ENCODE measurements around the gene SCTR.

The SCTR gene

DNA sequence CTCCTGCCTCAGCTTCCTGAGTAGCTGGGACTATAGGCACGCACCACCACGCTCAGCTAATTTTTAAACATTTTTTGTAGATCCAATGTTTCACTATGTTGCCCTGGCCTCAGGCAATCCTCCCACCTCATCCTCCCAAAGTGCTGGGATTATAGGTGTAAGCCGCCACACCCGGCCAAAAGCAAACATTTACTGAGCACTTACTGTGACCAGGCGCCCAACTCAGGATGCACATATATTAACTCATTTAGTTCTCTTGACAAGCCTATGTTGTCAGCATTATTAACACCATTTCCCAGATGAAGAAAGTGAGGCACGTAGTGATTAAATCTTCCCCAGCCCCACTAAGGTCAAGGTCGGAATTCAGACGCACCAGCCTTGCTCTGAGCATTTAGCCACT lies 51.5 kb downstream of the SCTR start:
- FAIRE-seq, result no peak

DNA sequence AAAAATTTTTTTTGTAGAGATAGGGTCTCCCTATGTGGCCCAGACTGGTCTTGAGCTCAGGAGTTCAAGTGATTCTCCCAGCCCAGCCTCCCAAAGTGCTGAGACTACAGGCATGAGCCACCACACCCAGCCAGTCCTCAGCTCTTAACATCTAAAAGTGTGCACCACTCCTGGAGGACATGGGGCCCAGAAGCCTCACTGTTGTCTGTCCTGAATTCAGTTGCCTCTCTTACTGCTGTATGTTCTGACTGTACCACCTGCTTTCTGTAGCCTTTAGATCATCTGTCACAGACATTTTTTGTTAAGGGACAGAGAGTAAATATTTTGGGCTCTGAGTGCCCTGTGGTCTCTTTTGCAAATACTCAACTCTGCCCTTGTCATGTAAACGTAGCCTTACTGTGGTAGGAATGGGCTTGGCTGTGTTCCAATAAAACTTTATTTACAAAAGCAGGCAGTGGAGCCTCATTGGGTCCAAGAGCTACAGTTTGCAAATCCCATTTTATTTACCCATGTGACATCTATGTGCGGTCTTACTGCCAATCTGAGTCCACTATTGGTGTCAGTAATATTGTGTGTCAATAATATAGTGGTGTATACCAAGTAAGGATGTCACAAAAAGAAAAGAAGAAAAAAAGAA lies 54.5 kb downstream of the SCTR start:
- no peak for FAIRE-seq

DNA sequence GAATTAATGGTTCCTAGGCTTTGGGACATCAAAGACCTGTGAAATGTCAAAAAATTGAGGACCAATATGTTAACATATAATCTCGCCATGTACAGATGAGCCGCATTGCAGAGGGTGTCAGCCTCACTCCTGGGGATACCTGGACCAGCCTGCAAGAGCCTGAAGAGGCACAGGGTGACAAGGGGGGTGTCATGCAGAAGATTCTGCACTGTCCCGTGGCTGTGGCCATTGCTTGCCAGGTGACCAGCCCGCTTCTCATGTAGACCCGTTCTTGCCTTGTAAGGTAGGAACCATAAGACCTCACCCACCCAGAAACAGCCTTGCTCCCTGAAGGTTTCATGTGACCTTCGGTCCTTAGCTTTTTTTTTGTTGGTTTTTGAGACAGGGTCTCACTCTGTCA lies 55.2 kb downstream of the SCTR start:
- FAIRE-seq, result no peak

DNA sequence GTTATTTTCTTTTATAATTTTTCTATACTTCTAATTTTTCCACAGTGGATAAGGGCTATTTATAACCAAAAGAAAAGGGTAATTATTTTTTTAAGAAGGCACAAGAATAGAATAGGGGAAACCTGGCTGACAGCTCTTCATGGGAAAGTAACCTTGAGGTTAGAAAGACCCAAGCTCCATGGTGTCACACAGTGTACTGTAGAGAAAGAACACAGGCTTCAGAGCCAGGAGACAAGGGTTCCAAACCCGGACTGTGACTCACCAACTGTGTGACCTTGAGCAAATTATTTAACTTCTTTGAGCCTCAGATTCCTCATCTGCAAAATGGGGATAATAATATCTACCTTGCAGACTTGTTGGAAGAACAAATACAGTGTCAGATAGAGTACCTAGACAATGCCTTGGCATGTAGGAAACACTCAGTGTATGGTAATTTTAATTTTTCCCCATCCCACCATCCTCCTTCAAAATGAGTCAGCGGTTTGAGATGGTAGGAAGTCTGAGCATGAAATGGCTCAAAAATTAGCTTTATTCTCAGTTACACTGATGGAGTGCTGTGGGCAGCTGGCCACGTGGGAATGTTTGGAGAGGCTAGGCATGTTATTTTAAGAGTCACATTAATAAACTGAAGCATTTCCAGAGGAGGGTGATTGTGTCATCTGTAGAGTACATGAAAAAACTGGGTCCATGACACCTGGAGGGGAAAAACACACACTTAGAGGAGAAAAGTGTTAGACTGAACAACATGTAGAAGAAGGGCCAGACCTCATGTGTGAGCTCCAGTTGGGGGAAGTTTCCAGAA lies 55.9 kb downstream of the SCTR start:
- no peak for FAIRE-seq

DNA sequence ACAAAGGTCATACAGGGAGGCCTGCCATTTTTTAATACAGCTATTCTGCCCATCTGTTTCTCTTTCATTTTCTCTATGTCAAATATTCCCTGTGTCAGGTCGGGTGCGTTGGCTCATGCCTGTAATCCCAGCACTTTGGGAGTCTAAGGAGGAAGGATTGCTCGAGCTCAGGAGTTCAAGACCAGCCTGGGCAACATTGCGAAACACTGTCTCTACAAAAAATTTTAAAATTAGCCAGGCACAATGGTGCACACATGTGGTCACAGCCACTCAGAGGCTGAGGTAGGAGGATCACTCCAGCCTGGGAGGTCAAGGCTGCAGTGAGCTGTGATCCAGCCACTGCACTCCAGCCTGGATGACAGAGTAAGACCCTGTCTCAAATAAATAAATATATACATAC lies 57.9 kb downstream of the SCTR start:
- no peak for FAIRE-seq

DNA sequence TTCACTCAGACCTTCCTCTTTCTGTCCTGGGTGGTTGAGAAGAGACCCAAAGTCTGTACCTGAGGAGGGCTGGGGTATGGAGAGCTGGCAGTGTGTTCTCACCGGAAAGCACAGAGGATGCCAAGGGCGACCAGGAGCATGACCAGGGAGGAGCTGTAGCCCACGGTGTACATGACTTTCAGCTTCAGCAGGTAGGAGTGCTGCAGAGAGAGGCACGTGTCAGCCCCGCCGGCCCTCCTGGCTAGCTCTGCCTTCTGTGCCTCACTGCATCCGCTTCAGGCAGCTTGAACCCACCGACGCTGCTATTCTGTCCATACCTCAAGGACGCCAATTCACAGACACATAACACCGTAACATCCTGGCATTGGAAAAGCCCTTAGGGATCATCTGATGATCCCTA lies 58.6 kb downstream of the SCTR start:
- FAIRE-seq, result no peak

DNA sequence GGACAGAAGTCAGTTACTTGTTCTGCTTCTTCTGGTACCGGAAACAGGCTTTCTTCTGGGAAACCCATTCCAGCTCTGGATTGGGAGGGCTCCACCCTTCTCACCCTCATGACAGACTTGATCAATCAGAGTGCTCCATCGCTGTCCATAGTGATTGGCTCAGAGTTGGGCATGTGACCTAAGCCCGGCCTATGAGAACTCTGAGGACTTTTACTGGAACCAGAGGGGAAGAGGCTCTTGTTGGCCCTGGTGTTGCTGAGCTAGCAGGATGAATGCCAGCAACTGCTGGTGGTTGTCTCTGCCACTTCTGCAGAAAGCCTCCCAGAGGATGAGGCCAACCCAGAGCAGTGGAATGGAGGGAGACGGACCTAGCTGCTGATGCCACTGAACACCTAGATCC lies 59.3 kb downstream of the SCTR start:
- FAIRE-seq, result no peak

DNA sequence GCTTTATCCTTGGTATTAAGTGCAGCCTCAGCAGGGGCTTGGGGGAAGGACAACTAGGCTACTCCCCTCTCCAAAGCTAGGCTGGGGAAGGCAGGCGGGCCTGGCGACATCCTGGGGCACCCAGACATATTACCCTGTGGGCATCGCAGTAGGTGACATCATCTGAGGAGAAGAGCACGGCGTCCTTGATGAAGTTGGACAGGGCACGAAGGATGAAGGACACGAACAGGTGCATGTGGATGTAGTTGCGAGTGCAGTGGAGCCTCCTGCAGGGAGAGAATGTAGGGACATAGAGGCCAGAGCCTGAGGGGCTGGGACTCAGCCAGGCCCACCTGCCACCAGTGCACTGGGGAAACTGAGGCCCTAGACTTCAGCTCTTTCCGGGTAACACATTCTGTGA lies 60.3 kb downstream of the SCTR start:
- no peak for FAIRE-seq

DNA sequence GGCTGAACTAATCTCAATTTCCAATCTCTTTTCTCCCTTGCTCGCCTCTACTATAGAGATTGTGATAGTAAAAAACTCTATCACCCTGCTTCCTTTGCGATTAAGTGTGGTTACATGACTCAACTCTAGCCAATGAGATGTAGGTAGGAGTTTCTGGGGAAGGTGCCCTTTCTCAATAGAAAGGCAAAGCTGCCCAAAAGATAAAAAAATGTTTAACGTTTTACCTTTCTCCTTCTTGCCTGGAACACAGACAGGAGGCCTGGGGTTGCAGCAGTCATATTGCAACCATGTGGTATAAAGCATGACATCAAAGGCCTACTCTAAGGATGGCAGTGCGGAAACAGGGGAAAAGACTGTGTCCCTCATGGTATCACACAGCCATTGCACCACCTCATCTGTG lies 61.1 kb downstream of the SCTR start:
- FAIRE-seq, result no peak

DNA sequence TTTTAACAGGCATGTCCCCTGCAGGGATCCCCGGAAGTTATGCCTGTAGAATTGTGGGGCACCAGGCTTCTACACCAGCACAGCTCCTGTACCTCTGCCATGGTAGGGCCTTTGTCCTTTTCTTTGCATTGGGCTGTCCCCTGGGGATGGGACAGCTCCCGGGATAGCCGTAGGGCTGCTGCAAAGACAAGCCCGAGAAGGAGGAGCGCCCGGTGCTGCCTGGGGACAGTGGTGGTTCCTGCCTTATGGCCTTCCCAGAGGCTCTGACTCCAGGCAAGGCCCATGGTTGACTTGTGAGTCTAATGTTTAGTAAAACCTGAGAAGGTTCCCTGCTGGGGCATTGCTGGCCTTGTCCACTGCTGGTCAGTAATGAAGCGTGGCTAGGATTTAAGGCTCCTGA lies 61.7 kb downstream of the SCTR start:
- FAIRE-seq, result no peak

DNA sequence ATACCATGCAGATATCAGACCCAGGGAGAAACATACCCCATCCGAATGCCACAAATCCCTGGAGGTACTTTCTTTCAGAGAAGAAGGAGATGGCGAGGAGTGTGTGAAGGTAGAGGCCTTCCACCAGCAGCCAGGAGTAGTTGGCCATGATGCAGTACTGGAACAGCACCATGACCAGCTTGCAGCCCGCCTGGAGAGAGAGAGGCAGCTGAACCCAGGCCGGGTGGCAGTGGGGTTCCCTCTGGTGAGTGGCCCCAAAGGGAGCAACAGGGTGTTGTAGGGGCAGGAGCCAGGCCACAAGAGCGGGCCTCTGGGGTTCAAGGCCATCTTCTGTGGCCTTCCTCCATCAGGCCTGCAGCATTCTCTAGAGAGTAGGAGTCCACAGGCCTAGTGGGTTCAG lies 62.5 kb downstream of the SCTR start:
- no peak for FAIRE-seq

DNA sequence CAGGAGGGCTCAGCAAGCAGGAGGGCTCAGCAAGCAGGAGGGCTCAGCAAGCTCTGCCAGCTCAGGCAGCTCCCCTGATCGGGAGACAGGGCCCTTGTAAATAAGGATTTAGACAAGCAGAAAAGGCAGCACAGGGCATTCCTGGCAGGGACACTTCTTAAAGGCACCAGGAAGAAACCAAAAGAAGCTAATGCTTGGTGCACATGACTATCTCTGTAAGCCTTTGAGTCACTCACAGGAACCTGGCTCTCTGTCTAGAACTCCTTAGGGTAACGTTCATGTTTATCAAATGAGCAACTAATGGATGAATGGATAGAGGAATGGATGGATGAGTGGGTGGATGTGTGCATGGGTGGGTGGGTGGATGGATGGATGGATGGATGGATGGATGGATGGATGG lies 64.2 kb downstream of the SCTR start:
- FAIRE-seq, result no peak

DNA sequence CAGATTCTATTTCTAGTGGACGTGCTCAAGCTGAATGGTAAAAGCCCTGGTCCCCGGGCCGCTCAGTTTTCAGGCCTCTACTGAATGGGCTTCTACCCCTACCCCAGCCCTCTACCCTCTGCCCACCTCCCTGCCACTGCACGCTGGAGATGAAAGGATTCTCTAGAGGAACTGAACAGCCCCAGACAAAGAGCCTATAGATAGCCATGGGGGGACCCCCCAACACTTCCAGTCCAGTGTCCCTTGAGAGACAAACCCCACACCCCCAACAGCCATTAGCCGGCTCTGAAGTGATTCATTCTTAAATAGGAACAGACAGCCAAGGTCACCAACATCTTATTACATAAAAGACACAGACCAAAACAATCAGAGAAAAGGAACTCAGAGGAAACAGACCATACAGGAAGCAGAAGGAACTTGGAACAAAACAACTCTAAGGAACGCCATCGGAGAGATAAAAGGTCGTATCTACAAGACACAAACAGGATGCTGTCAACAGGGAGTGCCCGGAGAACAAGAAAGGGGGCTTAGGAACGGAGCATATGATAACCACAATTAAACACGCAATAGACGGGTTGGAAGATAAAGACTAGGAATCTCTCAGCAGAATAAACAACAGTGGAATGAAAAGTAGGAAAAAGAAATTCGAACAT lies 69.1 kb downstream of the SCTR start:
- FAIRE-seq, result no peak

DNA sequence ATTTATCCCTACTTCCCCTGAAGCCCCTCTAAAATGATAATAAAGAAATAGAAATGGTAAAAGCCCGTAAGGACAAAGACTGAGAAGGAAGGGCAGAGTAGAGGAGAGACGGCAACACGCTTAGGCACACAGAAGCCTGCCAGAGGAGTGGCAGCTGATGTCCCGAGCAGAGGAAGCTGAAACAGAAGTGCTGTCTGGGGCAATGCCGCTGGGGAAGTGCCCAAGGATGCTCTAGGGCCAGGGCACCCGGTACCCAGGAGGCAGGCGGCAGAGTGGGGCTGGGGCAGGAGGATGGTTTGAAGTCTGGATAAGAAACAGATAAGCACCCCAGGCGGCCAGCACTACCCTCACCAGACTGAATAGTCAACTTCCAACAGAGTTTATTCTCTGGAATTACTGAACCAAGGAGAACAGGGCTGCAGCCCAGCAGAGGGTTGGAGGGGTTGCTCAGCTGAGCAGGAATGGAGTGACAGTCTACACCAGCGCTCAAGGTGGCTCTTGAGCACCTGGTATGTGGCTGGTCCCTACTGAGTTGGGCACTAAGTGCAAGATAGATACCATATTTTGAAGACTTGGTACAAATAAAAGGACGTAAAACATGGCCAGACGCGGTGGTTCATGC lies 70.2 kb downstream of the SCTR start:
- FAIRE-seq, result no peak

DNA sequence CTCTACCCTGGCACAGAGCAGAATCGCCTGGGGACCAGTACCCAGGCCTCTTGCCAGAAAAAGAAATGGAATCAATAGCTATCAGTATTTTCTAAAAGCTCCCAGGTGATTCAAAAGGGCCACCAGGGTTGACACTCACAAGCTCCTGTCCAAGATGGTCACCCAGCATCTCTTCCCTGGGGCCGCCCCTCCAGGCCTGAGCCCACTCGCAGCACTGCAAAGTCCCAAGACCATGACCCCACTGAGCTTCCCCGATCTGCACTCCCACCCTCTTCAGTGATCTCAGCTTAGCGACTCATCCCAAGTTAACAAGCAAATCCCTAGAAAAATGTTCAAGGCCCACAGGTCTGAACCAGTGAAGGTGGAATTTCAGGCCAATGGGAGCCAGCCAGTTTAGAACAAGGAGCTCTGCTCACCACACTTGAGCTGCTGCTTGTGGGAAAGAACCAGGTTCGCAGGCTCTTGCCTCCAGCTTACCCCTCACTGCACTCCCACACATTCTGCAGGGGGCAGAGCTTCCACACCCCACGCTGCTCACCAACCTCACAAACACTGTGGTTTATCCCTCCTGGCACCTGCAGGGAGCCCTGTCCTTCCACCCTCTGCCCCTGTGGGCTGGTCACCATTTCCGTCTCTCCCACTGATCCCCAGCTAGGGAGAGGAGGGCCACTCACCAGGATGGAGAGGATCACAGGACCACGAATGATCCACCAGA lies 72.8 kb downstream of the SCTR start:
- no peak for FAIRE-seq

DNA sequence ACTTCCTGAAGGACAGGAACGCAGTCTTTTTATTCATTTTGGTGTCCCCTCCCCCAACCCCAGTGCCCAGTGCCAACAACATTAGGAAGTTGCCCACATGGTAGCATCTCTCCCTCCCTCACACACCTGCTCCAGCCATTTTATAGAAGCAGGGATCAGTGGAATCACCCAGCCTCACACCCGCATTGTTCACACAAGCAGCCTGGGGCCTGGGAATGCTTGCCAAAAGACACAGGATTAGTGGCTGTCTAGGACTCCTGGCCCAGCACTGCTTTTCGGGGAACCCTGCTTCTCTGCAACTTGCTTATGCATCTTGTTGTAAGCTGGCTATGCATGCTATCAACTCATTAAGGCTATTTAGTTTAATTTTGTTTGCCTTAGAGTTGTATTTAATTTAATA lies 74.8 kb downstream of the SCTR start:
- FAIRE-seq, result no peak

DNA sequence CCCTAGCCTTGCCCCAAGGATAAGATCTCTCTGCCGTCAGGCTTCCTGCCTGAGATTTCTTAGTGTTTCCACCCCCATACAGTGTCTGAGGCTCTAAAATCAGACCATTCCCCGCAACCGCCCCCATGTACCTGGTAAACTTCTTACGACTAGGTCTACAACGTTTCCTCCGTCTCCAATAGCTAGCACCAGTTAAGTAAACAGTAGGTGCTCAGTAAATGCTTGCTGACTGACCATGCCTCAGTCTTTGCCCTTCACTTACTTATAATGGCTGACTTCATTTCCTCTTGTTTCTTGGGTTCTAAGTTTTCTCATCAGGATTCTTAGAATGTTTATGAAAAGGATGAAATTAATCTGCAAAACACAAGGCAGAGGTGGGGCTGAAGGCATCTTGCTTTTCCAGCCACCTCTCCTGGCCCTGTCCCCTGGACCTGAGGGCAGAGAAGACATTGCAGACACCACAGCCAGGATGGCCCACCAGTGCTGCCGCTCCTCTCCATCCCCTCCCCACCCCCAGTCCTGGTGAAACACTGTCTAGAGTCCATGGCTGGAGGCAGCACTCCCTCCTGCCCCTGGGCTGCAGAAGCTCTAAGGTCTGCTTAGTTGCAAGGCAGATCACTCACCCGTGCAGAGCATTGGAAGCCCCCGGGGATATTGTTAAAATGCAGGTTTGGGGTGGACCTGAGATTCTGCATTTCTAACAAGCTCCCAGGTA lies 75.7 kb downstream of the SCTR start:
- FAIRE-seq, result no peak

DNA sequence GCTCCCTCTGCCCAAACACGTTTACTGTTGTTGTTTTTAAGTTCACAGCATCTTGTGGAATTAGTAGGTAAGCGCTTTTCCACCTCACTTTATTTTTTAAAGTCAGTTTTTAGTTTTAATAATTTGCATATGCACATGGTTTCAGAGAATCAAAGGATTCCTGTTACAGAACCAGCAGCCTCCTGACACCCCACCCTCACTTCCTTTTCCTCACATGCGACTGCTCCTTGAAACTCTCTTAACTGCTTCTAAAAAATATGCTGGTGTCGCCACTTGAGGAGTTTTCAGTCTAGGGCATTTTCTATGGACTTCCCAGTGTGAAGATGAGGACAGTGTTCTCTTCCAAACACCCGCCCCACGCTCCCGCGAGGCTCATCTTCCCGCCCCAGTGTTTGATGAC lies 78.2 kb downstream of the SCTR start:
- no peak for FAIRE-seq

DNA sequence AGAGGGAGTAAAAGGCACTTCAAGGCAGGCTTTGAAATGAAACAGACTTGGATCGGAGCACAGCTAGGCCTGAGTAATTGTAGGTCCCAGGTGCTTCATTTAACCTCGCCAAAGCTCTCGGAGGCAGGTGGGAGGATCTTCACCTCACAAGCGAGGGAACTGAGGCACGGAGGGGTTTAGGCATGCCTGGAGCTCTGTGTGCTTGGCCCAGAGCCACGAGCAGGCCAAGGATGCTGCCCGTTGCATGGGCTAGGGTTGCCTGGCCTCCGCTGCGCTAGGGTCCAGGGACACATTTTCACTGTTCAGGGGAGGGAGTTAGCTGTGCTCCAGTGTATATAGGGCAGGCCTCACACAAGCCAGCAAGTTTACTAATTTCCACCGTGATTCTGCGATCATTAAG lies 81.4 kb downstream of the SCTR start:
- no peak for FAIRE-seq

DNA sequence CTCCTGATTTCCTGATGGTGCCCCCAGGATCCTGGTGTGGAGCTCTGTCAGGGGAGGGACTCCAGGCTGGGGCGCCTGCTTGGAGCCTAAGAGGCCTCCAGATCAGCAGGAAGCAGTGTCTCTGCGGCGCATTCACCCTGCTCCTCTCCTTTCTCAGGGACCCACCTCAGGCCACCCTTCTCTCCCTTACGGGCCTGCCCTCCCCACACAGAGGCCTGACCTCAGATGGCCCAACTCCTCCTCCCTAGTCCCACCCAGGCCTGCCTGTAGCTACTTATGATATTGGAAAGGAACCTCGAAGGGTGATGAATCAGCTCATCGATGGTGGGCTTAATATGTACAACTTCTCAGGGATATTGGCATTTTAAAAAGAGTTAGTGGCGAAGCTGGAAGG lies 82.1 kb downstream of the SCTR start:
- no peak for FAIRE-seq

DNA sequence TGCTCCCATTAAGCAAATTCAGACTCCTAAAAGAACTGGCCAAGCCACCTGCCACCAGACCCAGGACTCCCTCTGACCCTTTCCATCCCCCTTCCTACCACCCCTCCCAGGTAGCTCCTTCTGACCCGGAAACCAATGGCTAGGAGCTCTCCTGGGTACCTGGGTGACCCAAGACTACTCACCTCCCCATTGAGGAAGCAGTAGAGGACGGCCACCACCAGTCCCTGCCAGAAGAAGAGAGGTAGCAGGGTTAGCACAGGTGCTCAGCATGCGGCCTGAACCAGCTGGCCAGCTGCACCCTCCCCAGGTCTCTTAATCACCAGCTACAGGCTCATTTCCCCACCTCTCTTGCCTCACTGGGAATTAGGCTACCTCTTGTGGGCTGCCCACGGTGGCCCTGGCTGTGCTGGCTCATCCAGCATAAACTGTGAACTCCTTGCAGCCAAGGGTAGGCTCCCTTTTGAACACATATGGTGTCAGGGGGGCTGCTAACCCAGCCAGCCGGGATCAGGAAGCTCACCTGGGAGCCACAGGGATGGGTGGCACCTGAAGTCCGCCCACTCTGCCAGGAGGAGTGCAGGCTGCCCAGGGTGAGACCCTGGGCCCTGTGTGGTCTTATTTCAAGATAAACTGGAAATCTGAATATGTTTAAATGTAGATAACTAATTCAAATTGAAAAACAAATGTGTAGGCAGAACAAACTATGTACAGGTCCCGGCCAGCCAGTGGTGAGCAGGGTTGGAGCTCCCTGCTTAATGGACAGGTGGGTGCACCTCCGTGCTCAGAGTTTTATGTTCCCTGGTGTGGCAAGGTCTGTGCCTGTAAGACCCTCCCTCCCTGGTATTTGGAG lies 82.7 kb downstream of the SCTR start:
- no peak for FAIRE-seq

DNA sequence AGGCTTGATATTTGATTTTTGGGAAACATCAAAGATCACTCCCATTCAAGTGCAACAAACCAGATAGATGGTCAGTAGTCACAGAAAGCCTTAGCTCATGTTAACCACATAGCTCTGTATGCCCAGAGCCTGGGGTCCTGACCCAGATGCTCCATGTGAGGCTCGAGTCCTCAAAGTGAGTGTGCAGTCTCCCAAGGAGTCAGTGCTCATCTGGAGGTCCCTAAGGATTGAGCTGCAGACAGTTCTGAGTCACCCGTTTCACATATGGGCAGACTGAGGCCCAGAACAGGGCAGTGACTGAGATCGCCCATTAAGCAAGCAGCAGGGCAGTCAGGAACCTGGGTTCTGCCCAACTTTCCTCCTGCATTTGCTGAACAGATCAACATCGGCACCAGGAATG lies 83.4 kb downstream of the SCTR start:
- no peak for FAIRE-seq
